ENCODE measurements around the gene KASH5. TPM values are rescaled to one million over a fixed set of nuclear protein-coding genes. Genes with fewer than 3 reads are reported as not detected.

The KASH5 gene
- total and polyA plus RNA-seq, 2 donors (not counting 1 experiment from before 2014, with no cell fraction given), result 0.67 to 0.74 TPM

DNA sequence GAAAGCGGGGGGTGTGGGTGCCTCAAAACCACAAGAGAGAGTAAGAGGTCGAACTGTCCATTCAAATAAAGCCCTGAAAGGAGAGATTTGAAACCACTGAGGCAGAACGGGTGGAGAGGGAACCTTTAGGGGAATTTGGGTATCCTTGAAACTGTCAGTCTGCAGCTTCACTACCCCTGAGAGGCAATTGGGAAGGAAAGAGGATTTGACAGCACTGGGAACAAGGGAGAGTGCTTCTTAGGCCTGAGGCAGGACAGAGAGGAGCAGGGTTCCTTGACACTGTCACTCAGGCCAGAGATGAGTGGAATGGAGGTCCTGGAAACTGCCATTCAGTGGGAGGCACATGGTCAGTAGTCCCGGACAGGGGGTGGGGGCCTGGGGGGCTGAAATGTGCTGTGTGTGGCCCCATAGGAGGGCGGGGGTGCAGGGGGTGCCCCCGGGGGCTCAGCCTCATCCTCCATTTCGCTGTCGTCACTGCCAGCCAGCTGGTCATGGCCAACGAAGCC is 42.2 kb downstream of the KASH5 start:
- Histone ChIP-seq H3K27me3 (replicated peaks in 1 of 4; ENCODE audit: control extremely low read depth in 1 of 4, control insufficient read depth in 3 of 4, insufficient read depth in 4 of 4, low read length in 3 of 4) (peaks cover 0 to 100% (median 68%) of the 10 kb centered on the region in 4 experiments), H3K9ac (ENCODE audit: low read length) (no peak overlapping the region), H3K9me3 (ENCODE audit: control extremely low read depth in 1 of 3, control insufficient read depth in 2 of 3, insufficient read depth in 1 of 3, low read length in 2 of 3) (peaks cover 0 to 67% (median 4%) of the 10 kb centered on the region in 3 donors), H4K20me1 (ENCODE audit: control insufficient read depth, insufficient read depth, low read length, poor library complexity, severe bottlenecking) (no peaks in the 10 kb centered on the region), H3K79me2 (ENCODE audit: control insufficient read depth, insufficient read depth, low read length) (no peaks in the 10 kb centered on the region), H2AFZ (ENCODE audit: insufficient read depth, low read depth, low read length, poor library complexity, severe bottlenecking) (no peak overlapping the region), H3K4me2 (replicated peaks; ENCODE audit: low read depth, low read length, poor library complexity, severe bottlenecking) (no peak overlapping the region), H3K27ac (ENCODE audit: low read length in 2 of 2) (no peak overlapping the region), H3K4me1 (ENCODE audit: control insufficient read depth in 2 of 2, insufficient read depth in 2 of 2, low read length in 2 of 2) (peaks cover 59 to 63% of the 10 kb centered on the region in 2 donors), H3K36me3 (replicated peaks in 1 of 2; ENCODE audit: control extremely low read depth in 1 of 2, control insufficient read depth in 1 of 2, extremely low read depth in 1 of 2, insufficient read depth in 2 of 2, low read length in 1 of 2) (no peaks in the 10 kb centered on the region), H3K4me3 (ENCODE audit: control extremely low read depth in 1 of 5, extremely low read depth in 1 of 5, insufficient read depth in 1 of 5, low read depth in 2 of 5, low read length in 4 of 5) (no peak overlapping the region)
- TF ChIP-seq, protein P1, sequence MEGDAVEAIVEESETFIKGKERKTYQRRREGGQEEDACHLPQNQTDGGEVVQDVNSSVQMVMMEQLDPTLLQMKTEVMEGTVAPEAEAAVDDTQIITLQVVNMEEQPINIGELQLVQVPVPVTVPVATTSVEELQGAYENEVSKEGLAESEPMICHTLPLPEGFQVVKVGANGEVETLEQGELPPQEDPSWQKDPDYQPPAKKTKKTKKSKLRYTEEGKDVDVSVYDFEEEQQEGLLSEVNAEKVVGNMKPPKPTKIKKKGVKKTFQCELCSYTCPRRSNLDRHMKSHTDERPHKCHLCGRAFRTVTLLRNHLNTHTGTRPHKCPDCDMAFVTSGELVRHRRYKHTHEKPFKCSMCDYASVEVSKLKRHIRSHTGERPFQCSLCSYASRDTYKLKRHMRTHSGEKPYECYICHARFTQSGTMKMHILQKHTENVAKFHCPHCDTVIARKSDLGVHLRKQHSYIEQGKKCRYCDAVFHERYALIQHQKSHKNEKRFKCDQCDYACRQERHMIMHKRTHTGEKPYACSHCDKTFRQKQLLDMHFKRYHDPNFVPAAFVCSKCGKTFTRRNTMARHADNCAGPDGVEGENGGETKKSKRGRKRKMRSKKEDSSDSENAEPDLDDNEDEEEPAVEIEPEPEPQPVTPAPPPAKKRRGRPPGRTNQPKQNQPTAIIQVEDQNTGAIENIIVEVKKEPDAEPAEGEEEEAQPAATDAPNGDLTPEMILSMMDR (IDR thresholded peaks at IDR 0.05), result no peak
- TF ChIP-seq EZH2 (IDR thresholded peaks at IDR 0.05; ENCODE audit: borderline replicate concordance, insufficient read depth, low read depth, low read length, poor library complexity, severe bottlenecking), result no peak
- Mint-ChIP-seq H3K4me1 (peaks cover 55% of the 10 kb centered on the region), H3K27me3 (peaks cover 74% of the 10 kb centered on the region), H3K4me3 (no peak overlapping the region), H3K27ac (no peak overlapping the region), H3K9me3 (ENCODE audit: insufficient read depth) (no peaks in the 10 kb centered on the region)
- DNase-seq (no peak), ATAC-seq (ENCODE audit: low read depth) (no peak)
- ChIA-PET CTCF (interaction anchor here (0.6 to 2.2 kb wide), 6 partner anchors 10 to 67 kb away, joined by 3 to 9 read pairs (median 4); no protein-coding TSS in a partner anchor), POLR2A (no interaction called here)
- intact Hi-C loops (cut with micrococcal nuclease), result no loop called here
- 51% methylated on average over 7 of the region's 9 CpGs for WGBS (ENCODE audit: insufficient coverage)

DNA sequence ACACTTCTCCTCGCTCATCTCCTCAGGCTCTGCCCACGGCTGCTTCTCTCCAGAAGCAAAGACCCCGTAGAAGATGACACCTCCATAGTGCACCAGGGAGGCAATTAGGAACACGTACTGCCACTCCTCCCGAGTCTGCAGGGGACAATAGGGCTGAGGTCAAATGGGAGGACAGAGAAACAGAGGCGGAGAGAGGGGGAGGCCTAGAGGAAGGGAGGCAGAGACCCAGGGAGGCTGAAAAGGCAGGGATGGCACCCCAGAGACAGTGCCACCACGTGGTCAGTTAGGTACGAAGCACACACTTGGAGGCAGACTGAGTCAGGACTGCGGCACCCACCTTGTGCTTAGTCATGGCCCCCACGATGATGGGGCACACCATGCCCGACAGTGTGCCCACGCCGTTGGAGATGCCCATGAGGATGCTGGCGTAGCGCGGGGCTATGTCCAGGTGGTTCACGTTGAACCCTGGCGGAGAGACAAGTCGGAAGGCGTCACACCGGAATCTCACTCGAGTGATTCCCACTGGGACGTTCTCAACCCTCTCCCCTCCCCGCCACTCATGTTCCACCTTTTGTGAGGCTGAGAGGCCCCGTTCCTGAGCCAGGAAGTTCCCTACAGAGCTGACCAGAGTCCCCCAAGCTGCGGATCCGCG is 42.8 kb downstream of the KASH5 start:
- ATAC-seq (ENCODE audit: low read depth), result no peak
- H4K20me1 ChIP-seq (ENCODE audit: control insufficient read depth, insufficient read depth, low read length, poor library complexity, severe bottlenecking), result no peaks in the 10 kb centered on the region
- no peak overlapping the region for H3K4me2 ChIP-seq (replicated peaks; ENCODE audit: low read depth, low read length, poor library complexity, severe bottlenecking)
- Mint-ChIP-seq H3K27me3 (peaks cover 73% of the 10 kb centered on the region), H3K4me1 (peaks cover 53% of the 10 kb centered on the region), H3K9me3 (ENCODE audit: insufficient read depth) (no peaks in the 10 kb centered on the region), H3K4me3 (no peak overlapping the region), H3K27ac (peak overlapping the region; percentile 0)
- no peak for TF ChIP-seq EZH2 (IDR thresholded peaks at IDR 0.05; ENCODE audit: borderline replicate concordance, insufficient read depth, low read depth, low read length, poor library complexity, severe bottlenecking)
- TF ChIP-seq, protein P1 (IDR thresholded peaks at IDR 0.05), result peak; percentile 37
- ChIA-PET POLR2A (no interaction called here), CTCF (interaction anchor here (0.6 to 1.8 kb wide), 8 partner anchors 10 to 209 kb away, joined by 3 to 9 read pairs (median 4); no protein-coding TSS in a partner anchor)
- WGBS (ENCODE audit: insufficient coverage), result 65% methylated on average over 28 of the region's 28 CpGs
- H3K27ac ChIP-seq (ENCODE audit: low read length in 2 of 2), result no peak overlapping the region
- no peaks in the 10 kb centered on the region for H3K79me2 ChIP-seq (ENCODE audit: control insufficient read depth, insufficient read depth, low read length)
- no peak overlapping the region for H3K4me3 ChIP-seq (ENCODE audit: control extremely low read depth in 1 of 5, extremely low read depth in 1 of 5, insufficient read depth in 1 of 5, low read depth in 2 of 5, low read length in 4 of 5)
- H3K4me1 ChIP-seq (ENCODE audit: control insufficient read depth in 2 of 2, insufficient read depth in 2 of 2, low read length in 2 of 2), result peaks cover 57 to 59% of the 10 kb centered on the region in 2 donors
- no peak overlapping the region for H2AFZ ChIP-seq (ENCODE audit: insufficient read depth, low read depth, low read length, poor library complexity, severe bottlenecking)
- peak; percentile 54 for DNase-seq
- H3K9ac ChIP-seq (ENCODE audit: low read length), result no peak overlapping the region
- H3K27me3 ChIP-seq (replicated peaks in 1 of 4; ENCODE audit: control extremely low read depth in 1 of 4, control insufficient read depth in 3 of 4, insufficient read depth in 4 of 4, low read length in 3 of 4), result peaks cover 0 to 100% (median 67%) of the 10 kb centered on the region in 4 experiments
- no peaks in the 10 kb centered on the region for H3K36me3 ChIP-seq (replicated peaks in 1 of 2; ENCODE audit: control extremely low read depth in 1 of 2, control insufficient read depth in 1 of 2, extremely low read depth in 1 of 2, insufficient read depth in 2 of 2, low read length in 1 of 2)
- intact Hi-C loops (cut with micrococcal nuclease), result no loop called here
- peaks cover 0 to 71% (median 4%) of the 10 kb centered on the region in 3 donors for H3K9me3 ChIP-seq (ENCODE audit: control extremely low read depth in 1 of 3, control insufficient read depth in 2 of 3, insufficient read depth in 1 of 3, low read length in 2 of 3)

Measured in B cell (primary cell).